ENCODE results near the gene COG7.
"Not testable (repeated sequence)": the region's sequence is repeated elsewhere in the genome, so short reads cannot be mapped to it uniquely, and the experiment has no call there.

Gene COG7

DNA sequence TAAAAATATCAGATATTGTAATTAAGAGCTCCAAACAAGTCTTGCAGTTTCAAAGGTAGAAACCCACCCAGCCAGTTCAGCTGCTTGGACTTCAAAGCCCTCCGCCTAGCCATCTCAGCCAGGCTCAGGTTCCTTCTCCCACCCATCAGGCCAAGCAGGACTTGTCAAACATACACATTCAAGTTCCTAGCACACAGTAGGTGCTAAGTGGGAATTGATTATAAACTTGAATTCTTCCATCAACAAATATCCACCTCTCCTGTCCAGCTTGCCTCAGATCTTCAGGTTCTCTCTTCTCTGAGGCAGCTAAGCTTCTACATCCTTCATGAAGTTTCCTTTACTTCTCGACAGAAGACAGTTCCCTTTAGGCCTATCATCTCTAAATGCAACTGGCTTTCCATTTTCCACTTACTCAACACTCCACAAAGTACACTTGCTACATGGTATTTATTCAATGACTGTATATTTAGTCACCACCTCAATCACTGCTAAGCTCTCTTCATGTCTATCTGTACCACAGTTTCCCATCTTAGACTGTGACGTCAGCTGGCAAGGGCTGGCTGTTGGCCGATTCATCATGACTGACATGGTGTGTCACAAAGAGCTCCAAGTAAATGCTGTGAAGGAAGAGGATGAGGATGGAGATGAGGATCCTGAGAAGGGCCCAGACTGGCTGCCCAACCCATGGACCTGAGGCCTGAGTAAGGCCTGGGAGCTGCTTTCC, 13.3 kb upstream of the COG7 start:
- DNase-seq, result peak; percentile 15

- no peak for DNase-seq
Measured at GRCh38 chr16:23465179-23465578, 12.2 kb upstream of the COG7 start.

DNA sequence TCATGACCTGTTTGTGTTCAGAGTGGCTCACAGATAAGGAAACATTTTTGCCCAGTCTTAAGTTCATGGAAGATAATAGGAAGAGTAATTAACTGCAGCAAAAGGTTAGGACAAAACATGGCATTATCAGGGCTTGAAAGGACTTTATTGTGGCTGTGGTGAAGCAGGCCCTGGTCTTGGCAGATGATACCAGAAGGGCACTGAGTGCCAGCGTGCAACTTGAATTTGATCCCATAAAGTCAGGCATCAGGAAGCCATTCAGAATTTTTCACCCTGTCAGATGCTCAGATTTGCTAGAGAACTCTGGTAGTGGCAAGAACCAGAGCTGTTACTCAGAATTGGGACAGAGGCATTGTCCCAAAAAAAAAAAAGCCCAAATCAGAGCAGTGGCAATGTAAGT, 11.2 kb upstream of the COG7 start:
- no peak for DNase-seq

- not testable (repeated sequence) for DNase-seq
Measured at GRCh38 chr16:23462994-23463393, 10.0 kb upstream of the COG7 start.

- DNase-seq, result no peak
Measured at GRCh38 chr16:23453338-23454052, 506 bp upstream of the COG7 start.

- DNase-seq, result no peak
Measured at GRCh38 chr16:23452221-23452571, 793 bp downstream of the COG7 start.

GRCh38 chr16:23448392-23448791, 4.6 kb downstream of the COG7 start:
- DNase-seq, result no peak

DNA sequence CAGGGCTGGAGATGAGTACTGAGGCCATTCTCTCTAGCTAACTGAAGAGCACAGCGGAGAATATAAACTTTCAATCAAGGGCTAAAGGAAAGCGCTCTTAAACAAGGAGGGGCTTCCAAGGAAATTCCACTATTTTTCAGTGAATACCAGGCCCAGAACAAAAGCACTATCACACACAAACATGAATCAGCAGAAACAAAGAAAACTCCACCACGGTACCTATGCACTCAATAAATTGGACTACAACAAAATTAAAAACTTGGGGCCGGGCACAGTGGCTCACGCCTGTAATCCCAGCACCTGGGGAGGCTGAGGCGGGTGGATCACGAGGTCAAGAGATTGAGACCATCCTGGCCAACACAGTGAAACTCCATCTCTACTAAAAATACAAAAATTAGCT, 15.4 kb downstream of the COG7 start:
- not testable (repeated sequence) for DNase-seq

DNA sequence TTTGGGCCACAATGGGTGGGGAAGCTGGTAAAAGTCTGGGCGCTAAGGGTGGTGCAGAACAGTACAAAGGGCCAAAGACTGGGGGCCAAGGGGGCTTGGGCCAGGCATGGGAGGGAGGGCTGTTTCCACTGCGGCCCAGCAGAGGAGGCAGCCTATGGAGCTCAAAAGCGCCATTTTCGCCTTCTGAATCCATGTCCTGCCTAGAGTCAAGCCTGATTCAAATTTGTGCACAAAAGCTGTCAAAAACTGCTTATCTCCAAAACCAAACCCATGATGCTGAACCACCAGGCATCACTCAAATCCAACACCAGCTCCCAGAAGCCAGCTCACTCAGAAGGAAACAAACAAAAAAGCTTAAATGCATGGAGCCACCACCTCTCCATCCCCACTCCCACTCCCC, 16.0 kb downstream of the COG7 start:
- no peak for DNase-seq

DNA sequence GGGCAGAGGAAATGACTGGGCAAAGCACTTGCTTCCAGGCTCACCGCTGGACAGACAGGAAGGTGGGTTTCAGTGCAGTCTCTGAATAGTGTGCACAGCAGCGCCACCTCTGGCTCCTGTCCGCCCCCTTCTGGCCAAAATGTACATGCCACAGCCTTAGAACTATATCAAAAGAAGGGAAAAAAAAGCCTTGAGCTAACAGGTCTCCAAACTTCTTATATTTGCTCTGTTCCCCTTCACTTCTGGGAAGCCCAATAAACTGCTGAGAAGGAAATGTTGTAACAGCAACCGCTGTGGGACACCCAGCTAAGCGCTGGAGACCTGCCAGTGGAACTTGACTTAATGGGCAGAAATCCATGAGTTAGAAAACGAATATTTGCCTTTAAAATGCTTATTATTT, 17.5 kb downstream of the COG7 start:
- no peak for DNase-seq

GRCh38 chr16:23434380-23434779, 18.6 kb downstream of the COG7 start:
- no peak for DNase-seq

- no peak for DNase-seq
Measured at GRCh38 chr16:23433261-23433920, 19.6 kb downstream of the COG7 start.

GRCh38 chr16:23432176-23433128, 20.5 kb downstream of the COG7 start:
- no peak for DNase-seq

- DNase-seq, result no peak
Measured at GRCh38 chr16:23428351-23428750, 24.6 kb downstream of the COG7 start.

DNA sequence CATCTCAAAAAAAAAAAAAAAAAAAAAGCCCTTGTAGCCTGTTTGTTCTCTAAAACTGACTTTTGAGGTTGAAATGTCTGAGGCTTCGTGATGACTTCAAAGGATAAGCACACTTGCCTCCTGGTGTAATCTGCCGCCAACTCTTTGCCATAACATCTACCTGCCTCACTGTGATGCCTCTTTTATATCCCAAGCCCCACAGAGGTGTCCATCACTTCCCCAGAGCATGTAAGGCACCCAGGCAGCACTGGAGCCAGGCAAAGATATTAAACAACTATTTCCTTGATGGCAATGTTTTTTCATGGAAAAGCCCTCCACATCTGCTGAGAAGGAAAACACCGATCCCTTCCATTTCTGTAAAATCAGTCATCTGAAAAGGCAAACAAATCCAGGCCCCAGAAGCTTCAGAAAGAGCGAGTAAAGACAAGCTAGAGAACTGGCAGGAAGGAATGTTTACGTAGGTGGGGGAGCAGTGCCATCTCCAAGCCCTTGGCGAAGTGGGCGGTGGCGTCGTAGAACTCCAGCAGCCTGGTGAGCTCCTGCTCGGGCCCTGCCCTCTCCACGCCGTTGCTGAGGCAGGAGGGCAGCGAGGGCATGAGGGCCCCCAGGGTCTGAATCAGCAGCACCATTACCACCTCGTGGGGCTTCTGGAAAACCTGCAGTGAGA, 28.6 kb downstream of the COG7 start:
- no peak for DNase-seq

DNA sequence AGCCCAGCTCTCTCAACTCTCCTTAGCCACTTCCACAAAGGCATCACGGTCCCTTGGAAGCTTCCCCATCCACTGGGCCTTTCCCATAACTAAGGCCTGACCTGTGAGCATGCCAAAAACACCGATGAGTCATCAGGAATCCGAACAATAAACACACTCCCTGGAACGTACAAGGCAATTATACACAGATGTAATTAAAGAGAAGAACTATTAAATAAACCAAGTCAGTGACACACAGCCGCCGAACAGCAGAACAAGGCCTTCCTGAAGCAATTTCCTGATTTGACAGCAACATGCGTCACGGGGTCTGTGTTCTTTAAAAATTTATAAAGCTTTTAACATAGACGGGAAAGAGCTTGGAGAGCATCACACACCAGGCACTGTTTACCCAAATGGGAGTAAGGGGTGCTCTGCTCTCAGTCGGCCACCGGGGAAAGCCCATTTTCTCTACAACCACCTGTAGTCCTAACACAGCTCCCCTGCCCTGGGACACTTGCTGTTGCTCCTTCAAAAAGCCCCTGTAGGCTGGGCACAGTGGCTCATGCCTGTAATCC, 29.4 kb downstream of the COG7 start:
- DNase-seq, result peak; percentile 23

GRCh38 chr16:23420011-23420410, 33.0 kb downstream of the COG7 start:
- no peak for DNase-seq

- DNase-seq, result no peak
Measured at GRCh38 chr16:23416816-23417215, 36.2 kb downstream of the COG7 start.

DNA sequence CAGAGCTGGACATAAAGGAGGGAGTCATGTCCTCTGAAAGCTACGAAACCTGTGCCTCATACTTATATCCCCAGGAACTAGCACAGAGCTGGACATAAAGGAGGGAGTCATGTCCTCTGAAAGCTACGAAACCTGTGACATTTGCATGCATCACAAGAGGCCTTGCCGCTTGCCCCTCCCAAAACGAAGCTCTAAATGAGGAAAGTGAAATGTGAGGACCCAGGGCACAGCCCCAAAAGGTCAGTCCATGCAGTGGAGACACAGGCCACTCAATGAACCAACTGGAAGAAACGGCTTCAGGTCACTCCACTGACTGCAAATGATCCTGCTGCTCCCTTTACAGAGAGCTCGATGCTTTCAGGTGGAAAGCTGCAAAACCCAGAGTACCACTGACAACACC, 38.3 kb downstream of the COG7 start:
- no peak for DNase-seq

DNA sequence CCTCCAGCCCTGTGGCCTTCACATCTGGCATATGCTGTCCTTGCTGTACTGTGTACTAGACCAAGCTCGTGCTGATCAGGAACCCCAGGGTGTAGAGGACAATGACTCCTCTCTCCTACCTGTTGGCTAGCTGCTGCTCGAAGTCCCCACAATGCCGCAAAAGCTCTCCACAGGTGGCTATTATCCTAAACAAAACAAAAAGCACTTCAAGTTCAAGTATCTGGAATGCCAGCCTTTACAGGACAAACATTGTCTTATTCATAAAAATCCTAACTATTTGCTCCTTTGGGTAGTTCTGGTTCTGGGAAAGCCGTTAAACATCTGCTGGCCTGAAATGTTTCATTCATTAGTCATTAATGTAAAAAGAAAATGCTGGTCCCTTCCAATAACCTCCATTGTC, 42.8 kb downstream of the COG7 start:
- DNase-seq, result no peak

GRCh38 chr16:23409522-23409921, 43.5 kb downstream of the COG7 start:
- DNase-seq, result no peak

DNA sequence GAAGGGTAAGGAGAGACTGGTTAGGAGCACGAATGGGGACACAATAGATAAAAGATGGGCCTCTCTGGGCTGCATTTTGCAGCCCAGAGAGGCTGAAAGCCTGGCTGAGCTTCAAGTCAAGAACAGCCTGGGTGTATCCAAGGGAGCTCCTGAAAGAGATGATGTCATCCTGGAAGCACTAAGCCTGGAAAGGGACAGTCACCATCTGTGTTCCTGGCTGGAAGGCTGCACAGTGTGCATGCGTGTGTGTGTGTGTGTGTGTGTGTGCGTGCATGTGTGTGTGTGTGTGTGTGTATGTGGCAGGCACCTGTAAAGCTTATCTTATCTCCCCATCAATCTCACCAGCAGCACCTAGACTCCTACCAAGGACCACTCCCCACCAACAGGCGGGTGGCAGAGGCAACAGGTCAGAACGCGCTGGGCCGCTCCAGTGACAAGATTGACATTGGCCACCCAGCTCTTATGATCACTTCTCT, 44.1 kb downstream of the COG7 start:
- no peak for DNase-seq

Data from GOT3 (cell line).